K562 (cell line): ENCODE measurements around the gene RBSN. TPM values are rescaled to one million over a fixed set of nuclear protein-coding genes. Genes with fewer than 3 reads are reported as not detected.

Experiments
- YY1 ChIP-seq, 3 experiments: IDR thresholded peaks; 2 replicates each; pipeline ENCODE4 v1.6.1; 2011; ENCODE audit warnings: low read length in 2 of 3, mild to moderate bottlenecking in 2 of 3, moderate library complexity in 2 of 3, borderline replicate concordance in 1 of 3, control low read depth in 1 of 3, low read depth in 1 of 3; ENCODE audit not compliant: insufficient read depth in 3 of 3, insufficient replicate concordance in 2 of 3, control insufficient read depth in 1 of 3, insufficient read length in 1 of 3; ENCODE audit errors: extremely low read depth in 1 of 3
- polyA plus RNA-seq, 8 experiments: library from polyadenylated mRNA; depleted of rRNA in 4 of 8; stranded (reverse) in 5 of 8; unstranded in 3 of 8; fragments of >200 nt; fragmentation: Nextera tagmentation in 2 of 8; fragmentation: Illumina TruSeq in 1 of 8; extraction: Ambion mirVana in 2 of 8; extraction: Trizol in 1 of 8; gene quantifications; 2 replicates each; pipeline versions ENCODE4 v1.2.1 to v1.2.3, GENCODE V29; 2011 to 2014; ENCODE audit warnings: inconsistent platforms in 1 of 8, missing spikeins in 1 of 8
- total RNA-seq, 7 experiments: library from RNA; depleted of rRNA in 6 of 7; stranded (reverse); fragments of >200 nt in 6 of 7; fragmentation: Illumina TruSeq in 2 of 7; extraction: Trizol in 2 of 7; gene quantifications; 2 replicates each; pipeline versions ENCODE4 v1.2.1 to v1.2.3, GENCODE V29; 2011 to 2021; ENCODE audit warnings: low replicate concordance in 1 of 7
- TF ChIP-seq, protein P1 (sequence below): fragments of 200-600 bp; sonication (generic); IDR thresholded peaks from one replicate; pipeline ENCODE4 v1.6.1; 2012; ENCODE audit warnings: mild to moderate bottlenecking, low read depth, low read length, inconsistent platforms
- TF ChIP-seq, protein P2 (sequence below): fragments of 450-650 bp; formaldehyde crosslinking; IDR thresholded peaks from 2 replicates; pipeline ENCODE4 v1.4.0; 2020; ENCODE audit warnings: mild to moderate bottlenecking, moderate library complexity

RBSN gene
- total and polyA plus RNA-seq, 9 of the 15 experiments (the other 6 are each of a cell fraction or from before 2014, with no cell fraction given), result 2.9 to 19.6 (median 15.0) TPM

DNA sequence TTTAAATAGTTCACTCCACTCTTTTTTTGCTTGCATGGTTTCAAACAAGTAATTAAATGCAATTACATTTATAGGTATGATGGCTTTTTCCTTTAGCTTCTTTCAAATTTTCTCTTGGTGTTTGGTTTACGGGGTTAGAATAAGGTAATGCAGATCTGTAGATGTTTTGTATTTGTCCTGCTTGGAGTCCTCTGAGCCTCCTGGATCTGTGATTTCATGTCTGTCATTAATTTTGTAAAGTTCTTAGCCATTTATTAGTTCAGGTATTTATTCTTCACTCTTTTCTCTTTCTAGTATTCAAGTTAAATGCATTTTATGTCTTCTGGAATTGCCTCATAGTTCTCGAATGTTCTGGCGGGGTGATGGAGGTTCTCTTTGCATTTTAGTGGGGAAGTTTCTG is 32.5 kb downstream of the RBSN start (continued):
- TF ChIP-seq, protein P1, sequence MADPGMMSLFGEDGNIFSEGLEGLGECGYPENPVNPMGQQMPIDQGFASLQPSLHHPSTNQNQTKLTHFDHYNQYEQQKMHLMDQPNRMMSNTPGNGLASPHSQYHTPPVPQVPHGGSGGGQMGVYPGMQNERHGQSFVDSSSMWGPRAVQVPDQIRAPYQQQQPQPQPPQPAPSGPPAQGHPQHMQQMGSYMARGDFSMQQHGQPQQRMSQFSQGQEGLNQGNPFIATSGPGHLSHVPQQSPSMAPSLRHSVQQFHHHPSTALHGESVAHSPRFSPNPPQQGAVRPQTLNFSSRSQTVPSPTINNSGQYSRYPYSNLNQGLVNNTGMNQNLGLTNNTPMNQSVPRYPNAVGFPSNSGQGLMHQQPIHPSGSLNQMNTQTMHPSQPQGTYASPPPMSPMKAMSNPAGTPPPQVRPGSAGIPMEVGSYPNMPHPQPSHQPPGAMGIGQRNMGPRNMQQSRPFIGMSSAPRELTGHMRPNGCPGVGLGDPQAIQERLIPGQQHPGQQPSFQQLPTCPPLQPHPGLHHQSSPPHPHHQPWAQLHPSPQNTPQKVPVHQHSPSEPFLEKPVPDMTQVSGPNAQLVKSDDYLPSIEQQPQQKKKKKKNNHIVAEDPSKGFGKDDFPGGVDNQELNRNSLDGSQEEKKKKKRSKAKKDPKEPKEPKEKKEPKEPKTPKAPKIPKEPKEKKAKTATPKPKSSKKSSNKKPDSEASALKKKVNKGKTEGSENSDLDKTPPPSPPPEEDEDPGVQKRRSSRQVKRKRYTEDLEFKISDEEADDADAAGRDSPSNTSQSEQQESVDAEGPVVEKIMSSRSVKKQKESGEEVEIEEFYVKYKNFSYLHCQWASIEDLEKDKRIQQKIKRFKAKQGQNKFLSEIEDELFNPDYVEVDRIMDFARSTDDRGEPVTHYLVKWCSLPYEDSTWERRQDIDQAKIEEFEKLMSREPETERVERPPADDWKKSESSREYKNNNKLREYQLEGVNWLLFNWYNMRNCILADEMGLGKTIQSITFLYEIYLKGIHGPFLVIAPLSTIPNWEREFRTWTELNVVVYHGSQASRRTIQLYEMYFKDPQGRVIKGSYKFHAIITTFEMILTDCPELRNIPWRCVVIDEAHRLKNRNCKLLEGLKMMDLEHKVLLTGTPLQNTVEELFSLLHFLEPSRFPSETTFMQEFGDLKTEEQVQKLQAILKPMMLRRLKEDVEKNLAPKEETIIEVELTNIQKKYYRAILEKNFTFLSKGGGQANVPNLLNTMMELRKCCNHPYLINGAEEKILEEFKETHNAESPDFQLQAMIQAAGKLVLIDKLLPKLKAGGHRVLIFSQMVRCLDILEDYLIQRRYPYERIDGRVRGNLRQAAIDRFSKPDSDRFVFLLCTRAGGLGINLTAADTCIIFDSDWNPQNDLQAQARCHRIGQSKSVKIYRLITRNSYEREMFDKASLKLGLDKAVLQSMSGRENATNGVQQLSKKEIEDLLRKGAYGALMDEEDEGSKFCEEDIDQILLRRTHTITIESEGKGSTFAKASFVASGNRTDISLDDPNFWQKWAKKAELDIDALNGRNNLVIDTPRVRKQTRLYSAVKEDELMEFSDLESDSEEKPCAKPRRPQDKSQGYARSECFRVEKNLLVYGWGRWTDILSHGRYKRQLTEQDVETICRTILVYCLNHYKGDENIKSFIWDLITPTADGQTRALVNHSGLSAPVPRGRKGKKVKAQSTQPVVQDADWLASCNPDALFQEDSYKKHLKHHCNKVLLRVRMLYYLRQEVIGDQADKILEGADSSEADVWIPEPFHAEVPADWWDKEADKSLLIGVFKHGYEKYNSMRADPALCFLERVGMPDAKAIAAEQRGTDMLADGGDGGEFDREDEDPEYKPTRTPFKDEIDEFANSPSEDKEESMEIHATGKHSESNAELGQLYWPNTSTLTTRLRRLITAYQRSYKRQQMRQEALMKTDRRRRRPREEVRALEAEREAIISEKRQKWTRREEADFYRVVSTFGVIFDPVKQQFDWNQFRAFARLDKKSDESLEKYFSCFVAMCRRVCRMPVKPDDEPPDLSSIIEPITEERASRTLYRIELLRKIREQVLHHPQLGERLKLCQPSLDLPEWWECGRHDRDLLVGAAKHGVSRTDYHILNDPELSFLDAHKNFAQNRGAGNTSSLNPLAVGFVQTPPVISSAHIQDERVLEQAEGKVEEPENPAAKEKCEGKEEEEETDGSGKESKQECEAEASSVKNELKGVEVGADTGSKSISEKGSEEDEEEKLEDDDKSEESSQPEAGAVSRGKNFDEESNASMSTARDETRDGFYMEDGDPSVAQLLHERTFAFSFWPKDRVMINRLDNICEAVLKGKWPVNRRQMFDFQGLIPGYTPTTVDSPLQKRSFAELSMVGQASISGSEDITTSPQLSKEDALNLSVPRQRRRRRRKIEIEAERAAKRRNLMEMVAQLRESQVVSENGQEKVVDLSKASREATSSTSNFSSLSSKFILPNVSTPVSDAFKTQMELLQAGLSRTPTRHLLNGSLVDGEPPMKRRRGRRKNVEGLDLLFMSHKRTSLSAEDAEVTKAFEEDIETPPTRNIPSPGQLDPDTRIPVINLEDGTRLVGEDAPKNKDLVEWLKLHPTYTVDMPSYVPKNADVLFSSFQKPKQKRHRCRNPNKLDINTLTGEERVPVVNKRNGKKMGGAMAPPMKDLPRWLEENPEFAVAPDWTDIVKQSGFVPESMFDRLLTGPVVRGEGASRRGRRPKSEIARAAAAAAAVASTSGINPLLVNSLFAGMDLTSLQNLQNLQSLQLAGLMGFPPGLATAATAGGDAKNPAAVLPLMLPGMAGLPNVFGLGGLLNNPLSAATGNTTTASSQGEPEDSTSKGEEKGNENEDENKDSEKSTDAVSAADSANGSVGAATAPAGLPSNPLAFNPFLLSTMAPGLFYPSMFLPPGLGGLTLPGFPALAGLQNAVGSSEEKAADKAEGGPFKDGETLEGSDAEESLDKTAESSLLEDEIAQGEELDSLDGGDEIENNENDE, result no peak
- TF ChIP-seq YY1 (IDR thresholded peaks at IDR 0.05; ENCODE audit: borderline replicate concordance in 1 of 3, control insufficient read depth in 1 of 3, extremely low read depth in 1 of 3, insufficient read depth in 3 of 3, insufficient read length in 1 of 3, insufficient replicate concordance in 2 of 3, low read depth in 1 of 3, low read length in 2 of 3), result no peak
- TF ChIP-seq, protein P2, sequence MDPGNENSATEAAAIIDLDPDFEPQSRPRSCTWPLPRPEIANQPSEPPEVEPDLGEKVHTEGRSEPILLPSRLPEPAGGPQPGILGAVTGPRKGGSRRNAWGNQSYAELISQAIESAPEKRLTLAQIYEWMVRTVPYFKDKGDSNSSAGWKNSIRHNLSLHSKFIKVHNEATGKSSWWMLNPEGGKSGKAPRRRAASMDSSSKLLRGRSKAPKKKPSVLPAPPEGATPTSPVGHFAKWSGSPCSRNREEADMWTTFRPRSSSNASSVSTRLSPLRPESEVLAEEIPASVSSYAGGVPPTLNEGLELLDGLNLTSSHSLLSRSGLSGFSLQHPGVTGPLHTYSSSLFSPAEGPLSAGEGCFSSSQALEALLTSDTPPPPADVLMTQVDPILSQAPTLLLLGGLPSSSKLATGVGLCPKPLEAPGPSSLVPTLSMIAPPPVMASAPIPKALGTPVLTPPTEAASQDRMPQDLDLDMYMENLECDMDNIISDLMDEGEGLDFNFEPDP (CRISPR knock-in tag), result no peak
- TF ChIP-seq, all 486 proteins: peak for 0
